ENCODE results near the gene STAG1. TPM values are rescaled to one million over a fixed set of nuclear protein-coding genes. Genes with fewer than 3 reads are reported as not detected.

The STAG1 gene
- total RNA-seq, 1 experiment from 2014 or later = 34.6 TPM

GRCh38 chr3:136685882-136686281, 66.3 kb downstream of the STAG1 start:
- TF ChIP-seq, protein P1, sequence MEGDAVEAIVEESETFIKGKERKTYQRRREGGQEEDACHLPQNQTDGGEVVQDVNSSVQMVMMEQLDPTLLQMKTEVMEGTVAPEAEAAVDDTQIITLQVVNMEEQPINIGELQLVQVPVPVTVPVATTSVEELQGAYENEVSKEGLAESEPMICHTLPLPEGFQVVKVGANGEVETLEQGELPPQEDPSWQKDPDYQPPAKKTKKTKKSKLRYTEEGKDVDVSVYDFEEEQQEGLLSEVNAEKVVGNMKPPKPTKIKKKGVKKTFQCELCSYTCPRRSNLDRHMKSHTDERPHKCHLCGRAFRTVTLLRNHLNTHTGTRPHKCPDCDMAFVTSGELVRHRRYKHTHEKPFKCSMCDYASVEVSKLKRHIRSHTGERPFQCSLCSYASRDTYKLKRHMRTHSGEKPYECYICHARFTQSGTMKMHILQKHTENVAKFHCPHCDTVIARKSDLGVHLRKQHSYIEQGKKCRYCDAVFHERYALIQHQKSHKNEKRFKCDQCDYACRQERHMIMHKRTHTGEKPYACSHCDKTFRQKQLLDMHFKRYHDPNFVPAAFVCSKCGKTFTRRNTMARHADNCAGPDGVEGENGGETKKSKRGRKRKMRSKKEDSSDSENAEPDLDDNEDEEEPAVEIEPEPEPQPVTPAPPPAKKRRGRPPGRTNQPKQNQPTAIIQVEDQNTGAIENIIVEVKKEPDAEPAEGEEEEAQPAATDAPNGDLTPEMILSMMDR (conservative IDR thresholded peaks at IDR 0.05) = no peak
- H4K91ac ChIP-seq (ENCODE audit: insufficient read length, low read depth, low read length) = no peak overlapping the region
- Mint-ChIP-seq H3K27me3 (ENCODE audit: low read depth) (no peaks in the 10 kb centered on the region), H3K4me1 (peaks cover 7 to 8% of the 10 kb centered on the region in 2 experiments), H3K27ac (no peak overlapping the region), H3K4me3 (no peak overlapping the region), H3K9me3 (no peaks in the 10 kb centered on the region), H3K36me3 (ENCODE audit: insufficient read depth in 1 of 3, low read depth in 3 of 3) (peaks cover 0 to 4% (median 3%) of the 10 kb centered on the region in 3 experiments; a peak in 4 of 7 replicates)
- WGBS (ENCODE audit: extremely low coverage, insufficient read length, low lambda C conversion rate) = 100% methylated on average over 1 of the region's 1 CpG
- H4K20me1 ChIP-seq (ENCODE audit: control insufficient read depth, insufficient read depth, insufficient read length) = no peaks in the 10 kb centered on the region
- peaks cover 2% of the 10 kb centered on the region for H3K79me1 ChIP-seq (ENCODE audit: insufficient read depth, low read depth, low read length, poor library complexity, severe bottlenecking)
- no peak overlapping the region for H4K8ac ChIP-seq (replicated peaks; ENCODE audit: insufficient read length, low read depth, low read length)
- H3K4me1 ChIP-seq (ENCODE audit: insufficient read depth, low read length) = peaks cover 2% of the 10 kb centered on the region; the same call in 1 of the 2 replicates
- no peak overlapping the region for H2AFZ ChIP-seq (ENCODE audit: low read length)
- no peak overlapping the region for H3K27ac ChIP-seq (ENCODE audit: insufficient read length, low read depth, low read length)
- H3K14ac ChIP-seq (ENCODE audit: insufficient read depth, low read length) = no peak overlapping the region
- no peak overlapping the region for H2BK20ac ChIP-seq (ENCODE audit: low read depth, low read length, poor library complexity, severe bottlenecking)
- H3K9me3 ChIP-seq (ENCODE audit: control insufficient read depth, low read depth, low read length) = no peaks in the 10 kb centered on the region
- no peak overlapping the region for H3K18ac ChIP-seq (ENCODE audit: insufficient read length, low read depth, low read length)
- H3T11ph ChIP-seq (ENCODE audit: low read length) = no peak overlapping the region
- H3K23ac ChIP-seq (ENCODE audit: insufficient read length, low read depth, low read length) = no peak overlapping the region
- no peaks in the 10 kb centered on the region for H3K27me3 ChIP-seq (ENCODE audit: insufficient read depth, low read length)
- H2AK5ac ChIP-seq (ENCODE audit: insufficient read length, low read length) = no peak overlapping the region
- H2BK5ac ChIP-seq (ENCODE audit: insufficient read length, low read length) = no peak overlapping the region
- no peak overlapping the region for H3K9ac ChIP-seq (ENCODE audit: extremely low read depth, insufficient read length, low read length)
- H3K4me2 ChIP-seq (ENCODE audit: insufficient read depth, insufficient read length, low read length) = no peak overlapping the region
- no peak overlapping the region for H3K56ac ChIP-seq (ENCODE audit: insufficient read length, low read depth, low read length)
- DNase-seq = no peak
- H2BK12ac ChIP-seq (ENCODE audit: insufficient read length, low read depth, low read length) = no peak overlapping the region
- H2BK120ac ChIP-seq (ENCODE audit: low read depth, low read length, poor library complexity, severe bottlenecking) = no peak overlapping the region
- H3K23me2 ChIP-seq (ENCODE audit: insufficient read length, low read depth, low read length, poor library complexity, severe bottlenecking) = no peaks in the 10 kb centered on the region
- H4K5ac ChIP-seq (ENCODE audit: insufficient read length, low read depth, low read length) = no peak overlapping the region
- no peak overlapping the region for H2BK15ac ChIP-seq (ENCODE audit: low read depth, low read length)
- no peaks in the 10 kb centered on the region; the same call in 1 of the 2 replicates for H3K79me2 ChIP-seq (ENCODE audit: insufficient read depth, low read length)
- H3K4ac ChIP-seq (ENCODE audit: low read depth, low read length) = no peak overlapping the region

Data from H9 (cell line).